GM12891 (cell line): ENCODE data around the gene ZNF862.

Experiments
- POLR2A ChIP-seq: IDR thresholded peaks from 2 replicates; pipeline ENCODE4 v1.6.1; 2011; ENCODE audit warnings: low read depth, low read length, control low read depth
- POLR2AphosphoS5 ChIP-seq: IDR thresholded peaks from 2 replicates; pipeline ENCODE4 v1.6.1; 2011; ENCODE audit warnings: low read depth, low read length, control low read depth
- SPI1 ChIP-seq: IDR thresholded peaks from 2 replicates; pipeline ENCODE4 v1.6.1; 2011; ENCODE audit warnings: low read depth, low read length, control low read depth
- TAF1 ChIP-seq: IDR thresholded peaks from 2 replicates; pipeline ENCODE4 v1.6.1; 2011; ENCODE audit warnings: low read depth, low read length, control low read depth

DNA sequence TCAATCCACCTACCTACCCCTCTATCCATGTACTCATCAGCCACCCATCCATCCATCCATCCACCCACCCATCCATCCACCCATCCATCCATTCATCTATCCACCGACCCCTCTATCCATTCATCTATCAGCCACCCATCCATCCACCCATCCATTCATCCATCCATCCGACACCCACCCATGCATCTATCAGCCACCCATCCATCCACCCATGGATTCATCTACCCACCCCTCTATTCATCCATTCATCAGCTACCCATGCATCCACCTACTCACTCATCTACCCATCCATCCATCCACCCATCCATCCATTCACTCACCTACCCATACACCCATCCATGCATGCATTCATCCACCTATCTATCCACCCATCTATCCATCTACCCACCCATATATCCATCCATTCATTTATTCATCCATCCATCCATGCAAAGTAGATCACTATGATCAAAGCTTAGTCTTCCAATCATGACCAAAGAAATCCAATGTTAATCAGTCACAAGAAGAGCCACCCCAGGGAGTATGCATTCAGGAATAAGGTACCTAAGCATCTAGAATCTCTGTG, 37.1 kb upstream of the ZNF862 start:
- TF ChIP-seq POLR2A = no peak
- no peak for TF ChIP-seq POLR2AphosphoS5
- TF ChIP-seq TAF1 = no peak
- TF ChIP-seq SPI1 = no peak
